Measurements from ENCODE around the gene NKX2-2. TPM values are rescaled to one million over a fixed set of nuclear protein-coding genes. Genes with fewer than 3 reads are reported as not detected.

The NKX2-2 gene
- total and polyA plus RNA-seq, 2 donors (not counting 3 experiments of a cell fraction or from before 2014, with no cell fraction given) = not detected

- peaks cover 74% of the 10 kb centered on the region in 2 experiments for H3K27me3 ChIP-seq (ENCODE audit: control insufficient read depth in 2 of 2, insufficient read depth in 2 of 2, low read length in 2 of 2)
- no peaks in the 10 kb centered on the region for H3K36me3 ChIP-seq (ENCODE audit: control insufficient read depth in 2 of 2, extremely low read depth in 1 of 2, insufficient read depth in 2 of 2, low read length in 2 of 2)
- ChIA-PET CTCF (interaction anchor here (1.0 kb wide), 1 partner anchor 288 kb away, joined by 4 read pairs; no protein-coding TSS in a partner anchor), POLR2A (no interaction called here)
- no peak overlapping the region for H3K4me2 ChIP-seq (ENCODE audit: insufficient read depth, low read length)
- H4K20me1 ChIP-seq (replicated peaks; ENCODE audit: control insufficient read depth, extremely low read depth, insufficient read depth, low read length) = no peaks in the 10 kb centered on the region
- no peak for FAIRE-seq
- no peaks in the 10 kb centered on the region for H3K4me1 ChIP-seq (ENCODE audit: control insufficient read depth, extremely low read depth, insufficient read depth, low read length)
- intact Hi-C loops (cut with micrococcal nuclease) (no loop called here), dilution Hi-C loops (cut with MboI; ENCODE audit: extremely low pct_ligation_motif_present, low sequenced_read_pairs) (no loop called here)
- H3K9me3 ChIP-seq (replicated peaks; ENCODE audit: control insufficient read depth, insufficient read depth, low read length) = no peaks in the 10 kb centered on the region
- no peak overlapping the region for H3K4me3 ChIP-seq (replicated peaks in 1 of 3; ENCODE audit: insufficient read depth in 1 of 3, low read depth in 1 of 3, low read length in 3 of 3)
- no peak for TF ChIP-seq POLR2AphosphoS5 (IDR thresholded peaks at IDR 0.05; ENCODE audit: insufficient read depth, low read depth, low read length)
- TF ChIP-seq, protein P1, sequence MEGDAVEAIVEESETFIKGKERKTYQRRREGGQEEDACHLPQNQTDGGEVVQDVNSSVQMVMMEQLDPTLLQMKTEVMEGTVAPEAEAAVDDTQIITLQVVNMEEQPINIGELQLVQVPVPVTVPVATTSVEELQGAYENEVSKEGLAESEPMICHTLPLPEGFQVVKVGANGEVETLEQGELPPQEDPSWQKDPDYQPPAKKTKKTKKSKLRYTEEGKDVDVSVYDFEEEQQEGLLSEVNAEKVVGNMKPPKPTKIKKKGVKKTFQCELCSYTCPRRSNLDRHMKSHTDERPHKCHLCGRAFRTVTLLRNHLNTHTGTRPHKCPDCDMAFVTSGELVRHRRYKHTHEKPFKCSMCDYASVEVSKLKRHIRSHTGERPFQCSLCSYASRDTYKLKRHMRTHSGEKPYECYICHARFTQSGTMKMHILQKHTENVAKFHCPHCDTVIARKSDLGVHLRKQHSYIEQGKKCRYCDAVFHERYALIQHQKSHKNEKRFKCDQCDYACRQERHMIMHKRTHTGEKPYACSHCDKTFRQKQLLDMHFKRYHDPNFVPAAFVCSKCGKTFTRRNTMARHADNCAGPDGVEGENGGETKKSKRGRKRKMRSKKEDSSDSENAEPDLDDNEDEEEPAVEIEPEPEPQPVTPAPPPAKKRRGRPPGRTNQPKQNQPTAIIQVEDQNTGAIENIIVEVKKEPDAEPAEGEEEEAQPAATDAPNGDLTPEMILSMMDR (IDR thresholded peaks at IDR 0.05; ENCODE audit: extremely low read depth in 1 of 2, insufficient read depth in 1 of 2, low read depth in 1 of 2, low read length in 2 of 2) = no peak
- no peak for TF ChIP-seq POLR2A (IDR thresholded peaks at IDR 0.05; ENCODE audit: low read depth, low read length)
- H3K79me2 ChIP-seq (ENCODE audit: control insufficient read depth, insufficient read depth, low read length) = no peaks in the 10 kb centered on the region
- no peak for DNase-seq (ENCODE audit: low read depth, low spot score)
- H3K9ac ChIP-seq (replicated peaks; ENCODE audit: extremely low read depth, insufficient read depth, low read length) = no peak overlapping the region
- H3K27ac ChIP-seq (ENCODE audit: insufficient read depth, low read depth, low read length) = no peak overlapping the region
- H2AFZ ChIP-seq (ENCODE audit: low read depth, low read length) = no peak overlapping the region
- no TSS peak for BruUV-seq (replicated peaks)
- no peaks in the 10 kb centered on the region for H3K9me1 ChIP-seq (replicated peaks; ENCODE audit: control insufficient read depth, extremely low read depth, insufficient read depth, low read length)
Measured at GRCh38 chr20:21523895-21524294, 10.0 kb upstream of the NKX2-2 start.

DNA sequence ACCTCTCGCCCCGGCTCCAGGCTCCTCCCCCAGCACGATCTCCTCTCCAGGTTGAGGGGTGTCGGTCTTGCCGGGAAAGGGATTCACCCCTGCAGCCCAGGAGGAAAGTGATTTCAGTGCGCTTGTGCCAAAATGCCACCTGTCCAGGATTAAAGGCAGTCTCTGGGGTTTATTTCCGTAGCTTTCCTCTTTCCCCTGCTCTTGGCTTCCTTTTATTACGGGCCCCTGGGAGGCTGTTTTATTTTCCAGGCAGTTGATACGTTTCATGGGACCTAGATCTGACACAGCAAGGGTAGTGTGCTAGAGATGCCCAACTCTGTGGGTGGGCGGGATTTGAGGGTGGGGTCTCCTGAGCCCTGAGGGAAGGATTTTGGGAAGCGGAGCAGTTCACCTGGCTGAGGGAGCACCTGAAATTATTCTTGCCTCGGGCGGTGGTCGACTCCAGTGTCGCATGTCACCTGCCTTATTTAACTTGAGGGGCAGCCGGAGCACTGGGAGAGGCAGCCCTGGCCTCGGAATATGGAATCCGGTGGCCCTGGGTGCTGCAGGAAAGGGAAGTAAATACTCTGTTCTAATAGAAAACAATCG is 9.5 kb upstream of the NKX2-2 start:
- no peak for TF ChIP-seq POLR2AphosphoS5 (IDR thresholded peaks at IDR 0.05; ENCODE audit: insufficient read depth, low read depth, low read length)
- TF ChIP-seq EZH2 (IDR thresholded peaks at IDR 0.05; ENCODE audit: borderline replicate concordance, low read depth, low read length, severe bottlenecking) = no peak
- TF ChIP-seq, protein P1 (IDR thresholded peaks at IDR 0.05; ENCODE audit: extremely low read depth in 1 of 2, insufficient read depth in 1 of 2, low read depth in 1 of 2, low read length in 2 of 2) = no peak
- TF ChIP-seq JUN (IDR thresholded peaks at IDR 0.05; ENCODE audit: borderline replicate concordance, insufficient read depth, insufficient read length, low read depth) = no peak
- no peak for TF ChIP-seq GATA2 (IDR thresholded peaks at IDR 0.05; ENCODE audit: insufficient read depth, insufficient read length, low read depth, low read length)
- no peak for TF ChIP-seq FOS (IDR thresholded peaks at IDR 0.05; ENCODE audit: borderline replicate concordance, insufficient read depth, low read length)
- TF ChIP-seq MYC (IDR thresholded peaks at IDR 0.05; ENCODE audit: low read depth, low read length) = no peak
- TF ChIP-seq MAX (IDR thresholded peaks at IDR 0.05; ENCODE audit: insufficient read depth, insufficient read length) = no peak
- TF ChIP-seq POLR2A (IDR thresholded peaks at IDR 0.05; ENCODE audit: low read depth, low read length) = no peak
- Histone ChIP-seq H3K27me3 (ENCODE audit: control insufficient read depth in 2 of 2, insufficient read depth in 2 of 2, low read length in 2 of 2) (peaks cover 79% of the 10 kb centered on the region in 2 experiments), H3K9me3 (replicated peaks; ENCODE audit: control insufficient read depth, insufficient read depth, low read length) (no peaks in the 10 kb centered on the region), H3K4me1 (ENCODE audit: control insufficient read depth, extremely low read depth, insufficient read depth, low read length) (no peaks in the 10 kb centered on the region), H3K79me2 (ENCODE audit: control insufficient read depth, insufficient read depth, low read length) (no peaks in the 10 kb centered on the region), H3K9me1 (replicated peaks; ENCODE audit: control insufficient read depth, extremely low read depth, insufficient read depth, low read length) (no peaks in the 10 kb centered on the region), H2AFZ (ENCODE audit: low read depth, low read length) (no peak overlapping the region), H4K20me1 (replicated peaks; ENCODE audit: control insufficient read depth, extremely low read depth, insufficient read depth, low read length) (no peaks in the 10 kb centered on the region), H3K9ac (replicated peaks; ENCODE audit: extremely low read depth, insufficient read depth, low read length) (no peak overlapping the region), H3K4me2 (ENCODE audit: insufficient read depth, low read length) (no peak overlapping the region), H3K27ac (ENCODE audit: insufficient read depth, low read depth, low read length) (no peak overlapping the region), H3K4me3 (replicated peaks in 1 of 3; ENCODE audit: insufficient read depth in 1 of 3, low read depth in 1 of 3, low read length in 3 of 3) (no peak overlapping the region), H3K36me3 (ENCODE audit: control insufficient read depth in 2 of 2, extremely low read depth in 1 of 2, insufficient read depth in 2 of 2, low read length in 2 of 2) (no peaks in the 10 kb centered on the region)
- DNase-seq (ENCODE audit: low read depth, low spot score) (no peak), FAIRE-seq (no peak)
- ChIA-PET POLR2A (no interaction called here), CTCF (interaction anchor here (1.0 to 1.1 kb wide), 2 partner anchors 287 to 288 kb away, joined by 4 read pairs; no protein-coding TSS in a partner anchor)
- intact Hi-C loops (cut with micrococcal nuclease) = no loop called here
- dilution Hi-C loops (cut with MboI; ENCODE audit: extremely low pct_ligation_motif_present, low sequenced_read_pairs) = no loop called here
- BruUV-seq (replicated peaks) = no TSS peak
